SJCRH30 (cell line): ENCODE measurements around the gene RNF32. TPM values are rescaled to one million over a fixed set of nuclear protein-coding genes. Genes with fewer than 3 reads are reported as not detected.

Experiments used
- DNase-seq, 2 experiments: peaks; one replicate each; pipeline ENCODE4 v3.0.0-alpha.2; 2015 to 2020
- H3K27ac ChIP-seq: fragments of 250-450 bp; sonication (Bioruptor Pico); 2 replicates; pipeline ENCODE4 v1.5.1; 2020; ENCODE audit warnings: mild to moderate bottlenecking, moderate library complexity
- H3K27me3 ChIP-seq: fragments of 250-450 bp; sonication (Bioruptor Pico); 2 replicates; pipeline ENCODE4 v1.5.1; 2020; ENCODE audit warnings: mild to moderate bottlenecking, moderate library complexity
- H3K36me3 ChIP-seq: fragments of 250-450 bp; sonication (Bioruptor Pico); 2 replicates; pipeline ENCODE4 v1.5.1; 2020; ENCODE audit warnings: mild to moderate bottlenecking, moderate library complexity
- H3K4me1 ChIP-seq: fragments of 250-450 bp; sonication (Bioruptor Pico); 2 replicates; pipeline ENCODE4 v1.5.1; 2020; ENCODE audit warnings: mild to moderate bottlenecking, moderate library complexity
- H3K4me3 ChIP-seq: fragments of 250-450 bp; sonication (Bioruptor Pico); 2 replicates; pipeline ENCODE4 v1.5.1; 2020; ENCODE audit warnings: mild to moderate bottlenecking, moderate library complexity
- H3K9me3 ChIP-seq: fragments of 250-450 bp; sonication (Bioruptor Pico); replicated peaks from 2 replicates; pipeline ENCODE4 v1.5.1; 2020; ENCODE audit warnings: mild to moderate bottlenecking, moderate library complexity
- total RNA-seq: library from RNA; depleted of rRNA; stranded (reverse); fragments of >200 nt; shearing (Covaris generic); gene quantifications from 2 replicates; pipeline ENCODE4 v1.2.3, GENCODE V29; 2014; rRNA removed

The RNF32 gene
- total RNA-seq, result 0.76 and 0.97 TPM in 2 replicates

DNA sequence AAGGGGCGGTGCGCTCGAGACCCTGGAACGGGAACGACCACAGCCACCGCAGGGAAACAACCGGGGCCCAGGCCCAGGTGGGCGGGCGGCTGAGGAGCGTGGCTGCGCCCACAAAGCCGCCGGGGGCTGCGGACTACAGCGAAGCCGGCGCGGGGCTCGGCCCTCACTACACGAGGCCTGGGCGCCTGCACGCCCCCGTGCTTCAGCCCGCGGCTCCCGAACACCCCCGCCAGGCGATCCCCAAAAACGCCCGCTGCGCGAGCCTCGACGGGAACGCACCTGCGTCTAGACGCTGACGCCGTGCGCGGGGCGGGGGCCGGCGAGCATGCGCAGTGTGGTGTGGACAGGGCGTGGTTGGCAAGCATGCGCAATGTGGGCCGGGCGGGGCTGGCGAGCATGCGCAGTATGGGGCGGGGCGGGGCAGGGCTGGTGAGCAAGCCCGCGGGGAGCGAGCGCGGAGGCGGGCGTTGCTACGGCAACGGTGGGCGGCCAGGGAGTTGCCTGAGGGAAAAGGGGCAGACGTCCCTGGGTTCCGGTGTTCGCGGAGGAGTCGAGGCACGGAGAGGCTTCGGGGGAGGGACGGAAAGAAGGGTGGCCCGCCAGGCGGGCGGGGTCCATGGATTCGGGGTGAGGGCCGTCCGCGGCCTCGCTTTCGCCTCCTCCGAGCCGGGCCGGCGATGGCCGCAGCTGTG is at the start of gene RNF32:
Gene RNF32 (plus strand): TSS at position 518 of the 692 bp plus-strand sequence. CDS start 3,104 bp downstream, outside the sequence.
- peaks cover 5% of the 10 kb centered on the region; the same call in 1 of the 2 replicates for H3K9me3 ChIP-seq
- H3K27me3 ChIP-seq, result no peaks in the 10 kb centered on the region
- DNase-seq, result peak; percentile 87 to 91
- peak within 1 kb of the TSS; percentile 60 for H3K27ac ChIP-seq
- no peaks in the 10 kb centered on the region for H3K36me3 ChIP-seq
- peak within 1 kb of the TSS; percentile 70 for H3K4me3 ChIP-seq
- no peaks in the 10 kb centered on the region for H3K4me1 ChIP-seq

DNA sequence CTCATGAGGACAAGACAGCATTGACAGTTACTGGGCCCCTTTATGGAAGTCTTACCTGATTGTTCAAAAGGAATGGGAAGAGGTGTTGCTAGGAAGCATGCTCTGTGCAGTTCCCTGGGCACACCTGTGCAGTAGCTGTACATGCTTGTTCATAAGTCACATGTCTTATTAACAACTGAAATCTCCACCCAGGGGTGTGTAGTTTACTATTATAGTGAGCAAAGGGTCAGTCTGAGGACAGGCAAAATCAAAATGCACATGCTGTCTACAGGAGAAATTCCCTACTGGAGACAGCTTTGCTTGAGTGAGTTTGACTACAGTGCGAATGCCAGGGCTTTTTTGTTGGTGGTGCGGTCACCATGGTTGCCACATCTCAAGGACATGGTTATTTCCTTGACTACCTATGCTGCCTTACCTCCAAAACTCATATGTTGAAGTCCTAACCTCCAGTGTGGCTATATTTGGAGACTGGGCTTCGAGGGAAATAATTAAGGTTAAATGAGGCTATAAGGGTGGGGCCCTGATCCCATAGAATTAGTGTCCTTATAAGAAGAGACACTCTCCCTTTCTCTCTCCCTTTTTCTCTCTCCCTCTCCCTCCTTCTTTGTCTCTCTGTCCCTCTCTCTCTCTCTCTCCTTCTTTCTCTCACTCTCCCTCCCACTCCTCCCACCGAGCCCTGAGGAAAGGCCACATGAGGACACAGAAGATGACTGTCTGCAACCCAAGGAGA is 48.3 kb upstream of the RNF32 start:
- H3K4me1 ChIP-seq, result no peaks in the 10 kb centered on the region
- no peak overlapping the region for H3K4me3 ChIP-seq
- peaks cover 4% of the 10 kb centered on the region; the same call in 1 of the 2 replicates for H3K27me3 ChIP-seq
- H3K27ac ChIP-seq, result no peak overlapping the region
- DNase-seq, result no peak
- H3K9me3 ChIP-seq, result no peaks in the 10 kb centered on the region
- H3K36me3 ChIP-seq, result no peaks in the 10 kb centered on the region

DNA sequence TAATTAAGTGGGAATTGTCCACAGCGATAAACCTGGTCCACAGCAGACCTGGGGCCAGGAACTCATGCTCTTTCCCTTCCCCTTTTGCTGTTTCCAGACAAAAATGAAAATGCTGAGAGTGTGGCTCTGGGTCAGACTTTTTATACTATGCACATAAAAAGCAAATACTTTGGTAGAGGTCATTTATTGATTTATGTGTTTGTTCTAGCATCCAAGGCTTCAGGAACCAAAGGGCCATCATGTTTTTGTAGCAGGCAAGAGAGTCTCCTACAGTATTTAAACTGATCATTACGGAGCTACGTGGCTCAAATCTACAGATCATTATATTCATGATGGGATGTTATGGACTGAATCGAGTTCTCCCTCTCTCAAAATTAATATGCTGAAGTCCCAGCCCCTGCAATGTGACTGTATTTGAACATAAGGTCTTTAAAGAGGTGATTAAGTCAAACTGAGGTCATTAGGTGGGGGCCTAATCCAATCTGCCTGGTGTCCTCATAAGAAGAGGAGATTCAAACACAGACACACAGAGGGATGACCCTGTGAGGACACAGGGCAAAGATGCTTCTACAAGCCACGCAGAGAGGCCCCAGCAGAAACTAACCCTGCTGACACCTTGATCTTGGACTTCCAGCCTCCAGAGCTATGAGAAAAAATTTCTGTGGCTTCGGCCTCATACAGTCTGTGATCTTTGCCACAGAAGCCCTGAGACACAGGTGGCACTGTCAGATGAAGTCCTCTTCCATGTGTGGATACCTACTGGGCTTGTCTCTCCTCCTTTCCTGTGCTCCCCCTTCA is 46.1 kb upstream of the RNF32 start:
- DNase-seq, result no peak
- no peaks in the 10 kb centered on the region for H3K36me3 ChIP-seq
- no peaks in the 10 kb centered on the region for H3K27me3 ChIP-seq
- H3K4me3 ChIP-seq, result no peak overlapping the region
- H3K9me3 ChIP-seq, result no peaks in the 10 kb centered on the region
- H3K4me1 ChIP-seq, result no peaks in the 10 kb centered on the region
- H3K27ac ChIP-seq, result no peak overlapping the region

GRCh38 chr7:156600496-156600895 is 40.1 kb upstream of the RNF32 start:
- no peaks in the 10 kb centered on the region for H3K36me3 ChIP-seq
- H3K27me3 ChIP-seq, result no peaks in the 10 kb centered on the region; the same call in 1 of the 2 replicates
- H3K4me1 ChIP-seq, result no peaks in the 10 kb centered on the region
- DNase-seq, result no peak
- no peak overlapping the region for H3K4me3 ChIP-seq
- H3K9me3 ChIP-seq, result no peaks in the 10 kb centered on the region
- H3K27ac ChIP-seq, result no peak overlapping the region

GRCh38 chr7:156602283-156602682 is 38.3 kb upstream of the RNF32 start:
- DNase-seq, result no peak
- peaks cover 4% of the 10 kb centered on the region; the same call in 1 of the 2 replicates for H3K27me3 ChIP-seq
- H3K9me3 ChIP-seq, result no peaks in the 10 kb centered on the region
- H3K4me1 ChIP-seq, result no peaks in the 10 kb centered on the region
- no peak overlapping the region for H3K4me3 ChIP-seq
- no peak overlapping the region for H3K27ac ChIP-seq
- H3K36me3 ChIP-seq, result no peaks in the 10 kb centered on the region

GRCh38 chr7:156603011-156603410 is 37.6 kb upstream of the RNF32 start:
- Histone ChIP-seq H3K36me3 (no peaks in the 10 kb centered on the region), H3K9me3 (no peaks in the 10 kb centered on the region)

GRCh38 chr7:156603629-156604028 is 36.9 kb upstream of the RNF32 start:
- Histone ChIP-seq H3K9me3 (no peaks in the 10 kb centered on the region), H3K36me3 (no peaks in the 10 kb centered on the region), H3K27ac (no peak overlapping the region), H3K4me3 (no peak overlapping the region), H3K4me1 (no peaks in the 10 kb centered on the region), H3K27me3 (peaks cover 4% of the 10 kb centered on the region; the same call in 1 of the 2 replicates)
- DNase-seq, result no peak

More at GRCh38 chr7:156603011-156603410, 37.6 kb upstream of the RNF32 start:
- no peak for DNase-seq
- H3K27me3 ChIP-seq, result peaks cover 4% of the 10 kb centered on the region; the same call in 1 of the 2 replicates
- H3K4me3 ChIP-seq, result no peak overlapping the region
- no peak overlapping the region for H3K27ac ChIP-seq
- H3K4me1 ChIP-seq, result no peaks in the 10 kb centered on the region

DNA sequence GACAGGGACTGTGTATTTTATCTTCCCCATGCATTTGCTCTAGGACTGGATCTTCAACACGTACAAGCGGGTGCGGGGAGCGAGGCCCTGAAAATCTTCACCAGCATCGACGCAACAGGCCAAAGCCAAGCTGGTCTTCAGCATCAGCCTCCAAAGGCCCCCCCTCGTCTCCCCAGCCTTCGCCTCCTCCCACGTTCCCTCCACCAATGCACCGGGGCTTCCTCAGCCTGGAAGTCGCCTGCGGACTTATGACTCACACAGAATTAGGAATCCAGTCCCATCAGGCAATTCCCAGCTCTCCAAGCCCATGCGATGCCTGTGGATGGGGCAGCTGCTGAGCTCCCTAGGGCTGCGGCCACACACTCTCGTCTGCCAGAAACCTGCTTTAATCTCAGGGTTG is 36.3 kb upstream of the RNF32 start:
- no peak for DNase-seq
- Histone ChIP-seq H3K27ac (no peak overlapping the region), H3K36me3 (no peaks in the 10 kb centered on the region), H3K27me3 (peaks cover 4% of the 10 kb centered on the region; the same call in 1 of the 2 replicates), H3K4me1 (no peaks in the 10 kb centered on the region), H3K4me3 (no peak overlapping the region), H3K9me3 (no peaks in the 10 kb centered on the region)

GRCh38 chr7:156604836-156605695 is 35.5 kb upstream of the RNF32 start:
- Histone ChIP-seq H3K36me3 (no peaks in the 10 kb centered on the region), H3K4me1 (no peaks in the 10 kb centered on the region), H3K9me3 (no peaks in the 10 kb centered on the region), H3K27me3 (peaks cover 11% of the 10 kb centered on the region; the same call in 1 of the 2 replicates), H3K4me3 (no peak overlapping the region), H3K27ac (no peak overlapping the region)
- no peak for DNase-seq

DNA sequence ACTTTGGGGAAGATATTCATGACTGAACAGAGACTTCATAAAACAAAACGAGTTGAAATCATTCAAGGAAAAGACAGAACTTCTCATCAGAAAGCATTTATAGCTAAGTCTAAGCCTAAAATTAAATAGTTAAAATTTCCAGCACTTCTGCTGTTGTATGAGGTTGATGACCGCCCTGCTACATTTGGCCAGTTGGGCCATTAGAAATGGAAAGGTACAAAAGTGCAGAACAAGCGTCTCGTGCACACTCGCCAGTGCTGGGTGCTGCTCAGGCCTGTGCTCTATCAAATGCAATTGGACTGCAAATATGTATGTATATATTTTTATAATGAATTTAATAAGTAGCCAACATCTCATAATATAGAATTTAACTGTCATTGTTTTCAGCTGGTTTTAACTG is 34.4 kb upstream of the RNF32 start:
- no peak overlapping the region for H3K27ac ChIP-seq
- H3K4me3 ChIP-seq, result no peak overlapping the region
- no peaks in the 10 kb centered on the region for H3K36me3 ChIP-seq
- H3K4me1 ChIP-seq, result no peaks in the 10 kb centered on the region
- H3K27me3 ChIP-seq, result peaks cover 18% of the 10 kb centered on the region; the same call in 1 of the 2 replicates
- DNase-seq, result no peak
- H3K9me3 ChIP-seq, result no peaks in the 10 kb centered on the region

DNA sequence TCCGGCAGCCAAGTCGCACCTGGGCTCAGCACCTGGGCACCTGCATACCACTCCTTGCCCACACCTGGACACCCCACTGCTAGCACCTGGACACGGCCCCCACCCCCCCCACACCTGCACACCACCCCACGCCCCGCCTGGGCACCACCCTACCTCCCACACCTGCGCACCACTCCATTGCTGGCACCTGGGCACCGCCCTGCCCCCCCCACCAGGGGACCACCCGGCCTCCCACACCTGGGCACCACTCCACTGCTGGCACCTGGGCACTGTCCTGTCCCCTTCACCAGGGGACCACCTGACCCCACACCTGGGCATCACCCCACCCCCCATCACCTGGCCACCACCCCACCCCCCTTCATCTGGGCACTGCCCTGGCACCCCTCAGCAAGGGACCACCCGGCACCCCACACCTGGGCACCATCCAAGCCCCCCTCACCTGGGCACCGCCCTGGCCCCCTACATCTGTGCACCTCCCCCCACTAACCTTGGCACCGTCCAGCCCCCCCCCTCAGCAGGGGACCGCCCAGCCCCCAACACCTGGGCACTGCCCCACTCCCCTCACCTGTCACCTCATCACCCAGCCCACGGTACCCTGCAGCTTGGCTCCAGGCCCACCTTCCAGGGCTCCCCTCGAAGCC is 33.8 kb upstream of the RNF32 start:
- Histone ChIP-seq H3K4me3 (no peak overlapping the region), H3K36me3 (no peaks in the 10 kb centered on the region), H3K27me3 (peaks cover 18% of the 10 kb centered on the region; the same call in 1 of the 2 replicates), H3K9me3 (no peaks in the 10 kb centered on the region), H3K27ac (no peak overlapping the region), H3K4me1 (no peaks in the 10 kb centered on the region)
- no peak for DNase-seq

- no peak overlapping the region for H3K27ac ChIP-seq
- DNase-seq, result no peak
- no peaks in the 10 kb centered on the region for H3K4me1 ChIP-seq
- H3K9me3 ChIP-seq, result no peaks in the 10 kb centered on the region
- H3K4me3 ChIP-seq, result no peak overlapping the region
- no peaks in the 10 kb centered on the region for H3K36me3 ChIP-seq
- H3K27me3 ChIP-seq, result peaks cover 23% of the 10 kb centered on the region; the same call in 1 of the 2 replicates
These were observed 33.0 kb upstream of the RNF32 start for GRCh38 chr7:156607332-156608172.

DNA sequence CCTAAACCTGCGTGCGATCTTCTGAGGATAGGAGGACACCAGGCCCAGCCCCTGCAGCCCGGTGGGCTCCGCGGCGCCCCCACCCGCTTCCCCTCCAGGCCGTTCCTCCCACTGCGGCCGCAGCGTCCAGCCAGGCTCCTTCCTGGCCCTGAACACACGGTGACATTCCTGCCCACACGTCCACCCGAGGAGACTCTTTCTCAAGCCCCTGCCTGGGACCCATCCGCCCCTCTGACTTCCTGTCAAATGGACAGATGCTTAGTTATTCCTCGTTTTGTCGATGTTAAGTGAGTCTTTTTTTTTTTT is 32.4 kb upstream of the RNF32 start:
- H3K27ac ChIP-seq, result no peak overlapping the region
- no peaks in the 10 kb centered on the region for H3K36me3 ChIP-seq
- no peak overlapping the region for H3K4me3 ChIP-seq
- peaks cover 25% of the 10 kb centered on the region; the same call in 1 of the 2 replicates for H3K27me3 ChIP-seq
- no peak for DNase-seq
- no peaks in the 10 kb centered on the region for H3K9me3 ChIP-seq
- no peaks in the 10 kb centered on the region for H3K4me1 ChIP-seq
